NB4 (cell line): ENCODE data around the gene AP1M1.

Experiments used
- CTCF ChIP-seq: IDR thresholded peaks from one replicate; pipeline ENCODE4 v1.5.1; 2012; ENCODE audit warnings: low read depth, low read length
- POLR2A ChIP-seq: IDR thresholded peaks from 2 replicates; pipeline ENCODE4 v1.6.1; 2011; ENCODE audit warnings: mild to moderate bottlenecking; ENCODE audit not compliant: insufficient read length; ENCODE audit errors: extremely low read depth

- TF ChIP-seq CTCF = no peak
- no peak for TF ChIP-seq POLR2A
Observed at GRCh38 chr19:16190198-16190597, 7.5 kb upstream of the AP1M1 start.
